PFSK-1 (cell line): ENCODE results near the gene MARVELD2.

Source experiments
- FOXP2 ChIP-seq: optimal IDR thresholded peaks from 2 replicates; pipeline ENCODE3; 2011; ENCODE audit warnings: borderline replicate concordance, control low read depth, inconsistent platforms; ENCODE audit not compliant: insufficient read depth; ENCODE audit errors: extremely low read length, extremely low read depth
- POLR2AphosphoS5 ChIP-seq: IDR thresholded peaks from 2 replicates; pipeline ENCODE4 v1.6.1; 2012; ENCODE audit warnings: low read depth, mild to moderate bottlenecking, control low read depth, low read length, moderate library complexity
- REST ChIP-seq, 2 experiments: IDR thresholded peaks; 2 replicates each; pipeline versions ENCODE4 v1.6.1 to v1.8.0; 2011 to 2012; ENCODE audit warnings: low read depth in 2 of 2, low read length in 2 of 2, control low read depth in 1 of 2, inconsistent platforms in 1 of 2, mild to moderate bottlenecking in 1 of 2, moderate library complexity in 1 of 2; ENCODE audit not compliant: insufficient read depth in 1 of 2
- SIN3A ChIP-seq: IDR thresholded peaks from 2 replicates; pipeline ENCODE4 v1.6.1; 2012; ENCODE audit warnings: mild to moderate bottlenecking, low read length, moderate library complexity, borderline replicate concordance; ENCODE audit not compliant: insufficient read depth
- TAF1 ChIP-seq: IDR thresholded peaks from 2 replicates; pipeline ENCODE4 v1.6.1; 2012; ENCODE audit warnings: low read length, control low read depth, borderline replicate concordance; ENCODE audit not compliant: insufficient read depth

The MARVELD2 gene

DNA sequence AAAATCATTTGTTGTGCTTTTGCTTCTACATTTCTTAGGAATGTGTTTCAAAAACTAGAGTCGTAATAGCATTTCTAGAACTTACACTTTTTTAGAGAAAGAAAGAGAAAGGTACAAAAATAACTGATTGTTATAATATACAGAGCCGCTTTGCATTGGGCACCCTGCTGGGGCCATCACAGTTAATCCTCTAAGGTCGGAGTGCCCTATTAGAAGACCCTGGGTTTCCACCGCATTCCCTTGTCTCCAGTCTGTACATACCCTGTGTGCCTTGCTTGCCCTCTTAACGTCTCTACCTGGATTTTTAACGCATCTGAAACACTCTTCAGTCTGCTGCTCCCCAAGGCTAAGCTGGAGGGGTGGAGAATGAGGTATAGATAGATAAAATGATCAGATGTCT, 1.3 kb downstream of the MARVELD2 start:
- TF ChIP-seq TAF1 (no peak), POLR2AphosphoS5 (no peak), FOXP2 (no peak), REST (IDR thresholded peaks at IDR 0.05; ENCODE audit: insufficient read depth in 1 of 2, low read depth in 2 of 2, low read length in 2 of 2) (no peak)

DNA sequence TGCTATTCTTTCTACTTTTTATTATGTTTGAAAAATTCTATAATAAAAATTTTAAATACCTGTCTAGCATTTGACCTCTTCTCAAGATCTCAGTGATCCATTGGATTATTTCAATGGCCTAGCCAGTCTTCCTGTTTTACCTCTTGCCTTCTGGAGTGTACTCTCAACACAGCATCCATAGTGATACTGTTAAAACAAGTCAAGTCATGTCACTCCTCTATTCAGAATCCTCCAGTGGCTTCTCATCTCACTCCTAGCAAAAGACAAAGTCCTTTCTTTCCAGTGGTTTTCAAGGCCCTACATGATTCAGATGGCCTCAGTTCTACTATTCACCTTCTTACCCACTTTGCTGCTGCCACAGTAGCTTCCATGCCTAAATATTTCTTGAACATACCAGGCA, 1.8 kb downstream of the MARVELD2 start:
- TF ChIP-seq POLR2AphosphoS5 (no peak), REST (IDR thresholded peaks at IDR 0.05; ENCODE audit: insufficient read depth in 1 of 2, low read depth in 2 of 2, low read length in 2 of 2) (no peak), TAF1 (no peak), SIN3A (no peak), FOXP2 (no peak)

DNA sequence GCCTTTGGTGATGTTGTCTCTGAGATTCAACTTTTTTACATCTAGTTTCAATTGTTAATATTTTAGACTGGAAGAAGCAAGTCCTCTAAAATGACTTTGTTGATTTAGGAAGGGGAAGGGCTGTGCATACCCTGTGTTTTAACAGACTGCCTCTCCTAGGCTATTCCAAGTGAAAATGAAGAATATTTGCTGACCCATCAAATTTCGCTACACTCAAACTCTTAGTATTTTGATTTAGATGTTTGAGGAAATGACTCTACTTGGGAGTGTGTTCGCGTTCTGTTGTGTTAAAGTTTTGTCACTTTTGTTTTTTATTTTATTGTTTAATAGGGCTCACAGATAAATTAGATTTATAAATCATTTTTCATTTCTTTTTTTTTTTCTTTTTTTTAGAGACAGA, 3.6 kb downstream of the MARVELD2 start:
- no peak for TF ChIP-seq FOXP2
- no peak for TF ChIP-seq SIN3A
- no peak for TF ChIP-seq TAF1
- TF ChIP-seq REST (IDR thresholded peaks at IDR 0.05; ENCODE audit: insufficient read depth in 1 of 2, low read depth in 2 of 2, low read length in 2 of 2) = no peak
- no peak for TF ChIP-seq POLR2AphosphoS5

GRCh38 chr5:69431424-69432303, 16.7 kb downstream of the MARVELD2 start:
- TF ChIP-seq SIN3A = no peak
- TF ChIP-seq POLR2AphosphoS5 = no peak
- no peak for TF ChIP-seq FOXP2
- TF ChIP-seq TAF1 = no peak
- TF ChIP-seq REST (IDR thresholded peaks at IDR 0.05; ENCODE audit: insufficient read depth in 1 of 2, low read depth in 2 of 2, low read length in 2 of 2) = no peak
